Uterus (tissue), 4 donors: Measurements from ENCODE around the gene TRAF1. TPM values are rescaled to one million over a fixed set of nuclear protein-coding genes. Genes with fewer than 3 reads are reported as not detected.
A peak's percentile ranks its signal among the peaks of the same experiment; 100 is the strongest.

Experiments used
- DNase-seq, 2 donors: peaks; one replicate each; pipeline ENCODE4 v3.0.0-alpha.2; 2019 to 2020
- H3K27ac ChIP-seq, 2 donors: fragments of 200-600 bp; sonication (generic); 1 replicate in 1 of 2; 2 replicates in 1 of 2; pipeline ENCODE4 v1.5.1; 2016 to 2018
- H3K27me3 ChIP-seq, 2 donors: fragments of 200-600 bp; sonication (generic); one replicate each; pipeline ENCODE4 v1.5.1; 2018 to 2019; ENCODE audit warnings: control low read depth in 1 of 2
- H3K36me3 ChIP-seq, 2 donors: fragments of 200-600 bp; sonication (generic); one replicate each; pipeline ENCODE4 v1.5.1; 2019; ENCODE audit warnings: control low read depth in 1 of 2
- H3K4me1 ChIP-seq, 2 donors: fragments of 200-600 bp; sonication (generic); one replicate each; pipeline ENCODE4 v1.5.1; 2018 to 2019; ENCODE audit warnings: control low read depth in 1 of 2
- H3K4me3 ChIP-seq, 2 donors: fragments of 200-600 bp; sonication (generic); 1 replicate in 1 of 2; 2 replicates in 1 of 2; pipeline ENCODE4 v1.5.1; 2018 to 2019; ENCODE audit warnings: mild to moderate bottlenecking in 1 of 2
- H3K9me3 ChIP-seq, 2 donors: fragments of 200-600 bp; sonication (generic); one replicate each; pipeline ENCODE4 v1.5.1; 2019; ENCODE audit warnings: control low read depth in 1 of 2
- CTCF ChIP-seq, 4 experiments: fragments of 200-600 bp in 2 of 4; fragments of 450-650 bp in 2 of 4; sonication (generic) in 2 of 4; IDR thresholded peaks; one replicate each; pipeline ENCODE4 v1.5.1; 2016 to 2019; ENCODE audit warnings: antibody characterized with exemption in 4 of 4, mild to moderate bottlenecking in 2 of 4, moderate library complexity in 1 of 4
- POLR2A ChIP-seq, 2 donors: fragments of 450-650 bp; IDR thresholded peaks; one replicate each; pipeline ENCODE4 v1.6.1; 2016; ENCODE audit warnings: antibody characterized with exemption in 2 of 2, mild to moderate bottlenecking in 1 of 2, moderate library complexity in 1 of 2
- intact Hi-C: fragments of 100-400 bp; cut with DNase I; formaldehyde crosslinking; loops from one replicate; pipeline ENCODE4 v1.15.1; 2023; ENCODE audit warnings: low total_unique reads
- total RNA-seq, 4 donors: library from RNA; depleted of rRNA in 3 of 4; stranded (reverse); fragments of >200 nt in 3 of 4; gene quantifications; one replicate each; pipeline versions ENCODE4 v1.1.0 to v1.2.4, GENCODE V29; 2014 to 2023
- donor health status: DM: yes; HTN: yes; CAD: no.

Gene TRAF1
- total RNA-seq, 4 donors from 2014 or later, result 0.51 to 8.7 (median 2.6) TPM

GRCh38 chr9:120869726-120870125 lies 56.9 kb downstream of the TRAF1 start:
- no peak overlapping the region for H3K4me3 ChIP-seq
- intact Hi-C loops, result no loop called here

GRCh38 chr9:120869360-120869687 lies 57.3 kb downstream of the TRAF1 start:
- Histone ChIP-seq H3K4me3 (peak overlapping the region; percentile 47 to 48), H3K4me1 (no peaks in the 10 kb centered on the region), H3K27me3 (no peaks in the 10 kb centered on the region), H3K27ac (peak overlapping the region; percentile 87 to 88), H3K9me3 (no peaks in the 10 kb centered on the region), H3K36me3 (no peaks in the 10 kb centered on the region)
- TF ChIP-seq CTCF (IDR thresholded peaks at IDR 0.05) (no peak), POLR2A (IDR thresholded peaks at IDR 0.05) (no peak)
- DNase-seq, result no peak
- intact Hi-C loops, result no loop called here

More at GRCh38 chr9:120869726-120870125, 56.9 kb downstream of the TRAF1 start:
- Histone ChIP-seq H3K36me3 (no peaks in the 10 kb centered on the region), H3K4me1 (no peaks in the 10 kb centered on the region), H3K9me3 (no peaks in the 10 kb centered on the region), H3K27me3 (no peaks in the 10 kb centered on the region), H3K27ac (peak overlapping the region; percentile 87 to 88)
- TF ChIP-seq CTCF (IDR thresholded peaks at IDR 0.05) (no peak), POLR2A (IDR thresholded peaks at IDR 0.05) (no peak)
- peak in 1 of 2 donors; percentile 47 for DNase-seq

GRCh38 chr9:120868676-120869359 lies 57.8 kb downstream of the TRAF1 start:
- H3K36me3 ChIP-seq, result no peaks in the 10 kb centered on the region
- intact Hi-C loops, result no loop called here
- peak overlapping the region; percentile 47 to 48 for H3K4me3 ChIP-seq
- H3K27ac ChIP-seq, result peak overlapping the region; percentile 87 to 88
- peak; percentile 96 to 97 for DNase-seq
- H3K4me1 ChIP-seq, result no peaks in the 10 kb centered on the region
- no peaks in the 10 kb centered on the region for H3K9me3 ChIP-seq
- H3K27me3 ChIP-seq, result no peaks in the 10 kb centered on the region
- peak; percentile 41 to 73 for TF ChIP-seq POLR2A (IDR thresholded peaks at IDR 0.05)
- peak; percentile 55 to 67 (median 62) for TF ChIP-seq CTCF (IDR thresholded peaks at IDR 0.05)

- Histone ChIP-seq H3K27ac (peak overlapping the region; percentile 79 to 88), H3K4me1 (no peaks in the 10 kb centered on the region), H3K27me3 (no peaks in the 10 kb centered on the region), H3K9me3 (no peaks in the 10 kb centered on the region), H3K36me3 (no peaks in the 10 kb centered on the region), H3K4me3 (peak overlapping the region; percentile 27 to 32)
- intact Hi-C loops, result no loop called here
- peak in 2 of 4 experiments; percentile 16 to 19 for TF ChIP-seq CTCF (IDR thresholded peaks at IDR 0.05)
- TF ChIP-seq POLR2A (IDR thresholded peaks at IDR 0.05), result peak; percentile 19 to 25
- no peak for DNase-seq
Measured at GRCh38 chr9:120868339-120868675, 58.3 kb downstream of the TRAF1 start.

GRCh38 chr9:120867676-120868338 lies 58.8 kb downstream of the TRAF1 start:
- Histone ChIP-seq H3K27me3 (no peaks in the 10 kb centered on the region), H3K36me3 (no peaks in the 10 kb centered on the region), H3K27ac (peak overlapping the region; percentile 79 to 88), H3K4me3 (peak overlapping the region; percentile 27 to 32), H3K9me3 (no peaks in the 10 kb centered on the region), H3K4me1 (no peaks in the 10 kb centered on the region)
- TF ChIP-seq POLR2A (IDR thresholded peaks at IDR 0.05) (no peak), CTCF (IDR thresholded peaks at IDR 0.05) (no peak)
- intact Hi-C loops, result no loop called here
- DNase-seq, result no peak
